ENCODE measurements around the gene AKAP6. TPM values are rescaled to one million over a fixed set of nuclear protein-coding genes. Genes with fewer than 3 reads are reported as not detected.

AKAP6 gene
- total and polyA plus RNA-seq, 2 experiments from 2014 or later, result 0.38 to 0.42 TPM

DNA sequence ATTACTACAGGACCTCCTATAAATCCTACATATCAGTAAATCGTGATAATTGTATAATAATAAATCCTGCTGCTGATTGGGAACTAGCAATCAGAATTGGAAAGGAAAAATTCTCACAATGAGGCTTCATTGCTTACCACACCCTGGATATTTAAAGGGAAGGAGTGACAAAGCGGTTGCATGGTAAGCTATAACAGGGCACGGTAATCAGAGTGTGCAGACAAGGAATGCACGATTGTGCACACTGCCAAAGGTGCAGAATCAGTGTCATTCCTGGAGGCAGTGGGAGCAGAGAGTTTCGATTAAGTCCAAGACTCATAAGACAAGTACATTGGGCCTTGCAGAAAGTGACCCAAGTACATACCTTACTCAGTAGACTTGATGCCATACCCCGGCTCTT lies 332.1 kb downstream of the AKAP6 start (continued):
- TF ChIP-seq ZNF462 (CRISPR knock-in tag; IDR thresholded peaks at IDR 0.05), result no peak
- TF ChIP-seq, protein P1, sequence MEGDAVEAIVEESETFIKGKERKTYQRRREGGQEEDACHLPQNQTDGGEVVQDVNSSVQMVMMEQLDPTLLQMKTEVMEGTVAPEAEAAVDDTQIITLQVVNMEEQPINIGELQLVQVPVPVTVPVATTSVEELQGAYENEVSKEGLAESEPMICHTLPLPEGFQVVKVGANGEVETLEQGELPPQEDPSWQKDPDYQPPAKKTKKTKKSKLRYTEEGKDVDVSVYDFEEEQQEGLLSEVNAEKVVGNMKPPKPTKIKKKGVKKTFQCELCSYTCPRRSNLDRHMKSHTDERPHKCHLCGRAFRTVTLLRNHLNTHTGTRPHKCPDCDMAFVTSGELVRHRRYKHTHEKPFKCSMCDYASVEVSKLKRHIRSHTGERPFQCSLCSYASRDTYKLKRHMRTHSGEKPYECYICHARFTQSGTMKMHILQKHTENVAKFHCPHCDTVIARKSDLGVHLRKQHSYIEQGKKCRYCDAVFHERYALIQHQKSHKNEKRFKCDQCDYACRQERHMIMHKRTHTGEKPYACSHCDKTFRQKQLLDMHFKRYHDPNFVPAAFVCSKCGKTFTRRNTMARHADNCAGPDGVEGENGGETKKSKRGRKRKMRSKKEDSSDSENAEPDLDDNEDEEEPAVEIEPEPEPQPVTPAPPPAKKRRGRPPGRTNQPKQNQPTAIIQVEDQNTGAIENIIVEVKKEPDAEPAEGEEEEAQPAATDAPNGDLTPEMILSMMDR (conservative IDR thresholded peaks at IDR 0.05; ENCODE audit: low read depth in 2 of 2), result no peak
- TF ChIP-seq POLR2AphosphoS5 (IDR thresholded peaks at IDR 0.05; ENCODE audit: low read depth), result no peak
- TF ChIP-seq ZNF331 (CRISPR knock-in tag; IDR thresholded peaks at IDR 0.05; ENCODE audit: low read depth), result no peak
- no peak for TF ChIP-seq EZH2phosphoT487 (IDR thresholded peaks at IDR 0.05; ENCODE audit: unreplicated experiment)
- no peak for TF ChIP-seq EZH2 (IDR thresholded peaks at IDR 0.05; ENCODE audit: low read depth, unreplicated experiment)
- TF ChIP-seq STAT1 (IDR thresholded peaks at IDR 0.05; ENCODE audit: unreplicated experiment), result no peak
- TF ChIP-seq ZNF114 (CRISPR knock-in tag; IDR thresholded peaks at IDR 0.05), result no peak
- TF ChIP-seq CREB1 (CRISPR knock-in tag; IDR thresholded peaks at IDR 0.05; ENCODE audit: low read depth), result no peak
- TF ChIP-seq REST (IDR thresholded peaks at IDR 0.05; ENCODE audit: unreplicated experiment), result no peak

Measured in GM23338 (cell line).